Choroid plexus epithelial cell (primary cell): Measurements from ENCODE around the gene PRPF40B.

Experiments
- DNase-seq: peaks from one replicate; pipeline ENCODE4 v3.0.0-alpha.2; 2010; ENCODE audit warnings: low read depth
- H3K4me3 ChIP-seq: 2 replicates; pipeline ENCODE4 v1.5.1; 2011; ENCODE audit warnings: low read depth, mild to moderate bottlenecking, control low read depth, low read length, moderate library complexity
- TF ChIP-seq, protein P1 (sequence below): conservative IDR thresholded peaks from 2 replicates; pipeline ENCODE4 v1.5.1; 2011; ENCODE audit warnings: low read depth, mild to moderate bottlenecking, control low read depth, inconsistent platforms, low read length, moderate library complexity

The PRPF40B gene

DNA sequence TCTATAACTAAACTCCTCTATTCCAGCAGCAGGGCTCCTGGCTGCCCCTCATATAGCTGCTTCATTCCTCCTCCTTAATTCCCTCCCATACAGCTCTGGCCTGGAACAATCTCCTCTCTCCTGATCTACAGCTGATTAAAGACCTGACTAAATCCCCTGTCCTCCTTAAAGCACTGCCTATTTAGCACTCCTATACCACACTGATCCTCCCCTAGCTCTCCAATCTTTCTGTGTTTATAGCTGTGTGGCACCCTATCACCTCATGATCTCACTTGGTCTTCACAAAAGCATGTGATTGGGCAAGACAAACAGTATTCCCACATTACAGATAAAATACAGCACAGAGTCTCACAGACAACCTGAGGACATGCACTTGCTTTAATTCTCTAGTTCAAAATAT, 66.4 kb downstream of the PRPF40B start:
- TF ChIP-seq, protein P1, sequence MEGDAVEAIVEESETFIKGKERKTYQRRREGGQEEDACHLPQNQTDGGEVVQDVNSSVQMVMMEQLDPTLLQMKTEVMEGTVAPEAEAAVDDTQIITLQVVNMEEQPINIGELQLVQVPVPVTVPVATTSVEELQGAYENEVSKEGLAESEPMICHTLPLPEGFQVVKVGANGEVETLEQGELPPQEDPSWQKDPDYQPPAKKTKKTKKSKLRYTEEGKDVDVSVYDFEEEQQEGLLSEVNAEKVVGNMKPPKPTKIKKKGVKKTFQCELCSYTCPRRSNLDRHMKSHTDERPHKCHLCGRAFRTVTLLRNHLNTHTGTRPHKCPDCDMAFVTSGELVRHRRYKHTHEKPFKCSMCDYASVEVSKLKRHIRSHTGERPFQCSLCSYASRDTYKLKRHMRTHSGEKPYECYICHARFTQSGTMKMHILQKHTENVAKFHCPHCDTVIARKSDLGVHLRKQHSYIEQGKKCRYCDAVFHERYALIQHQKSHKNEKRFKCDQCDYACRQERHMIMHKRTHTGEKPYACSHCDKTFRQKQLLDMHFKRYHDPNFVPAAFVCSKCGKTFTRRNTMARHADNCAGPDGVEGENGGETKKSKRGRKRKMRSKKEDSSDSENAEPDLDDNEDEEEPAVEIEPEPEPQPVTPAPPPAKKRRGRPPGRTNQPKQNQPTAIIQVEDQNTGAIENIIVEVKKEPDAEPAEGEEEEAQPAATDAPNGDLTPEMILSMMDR, result no peak
- no peak for DNase-seq
- H3K4me3 ChIP-seq, result no peak overlapping the region

DNA sequence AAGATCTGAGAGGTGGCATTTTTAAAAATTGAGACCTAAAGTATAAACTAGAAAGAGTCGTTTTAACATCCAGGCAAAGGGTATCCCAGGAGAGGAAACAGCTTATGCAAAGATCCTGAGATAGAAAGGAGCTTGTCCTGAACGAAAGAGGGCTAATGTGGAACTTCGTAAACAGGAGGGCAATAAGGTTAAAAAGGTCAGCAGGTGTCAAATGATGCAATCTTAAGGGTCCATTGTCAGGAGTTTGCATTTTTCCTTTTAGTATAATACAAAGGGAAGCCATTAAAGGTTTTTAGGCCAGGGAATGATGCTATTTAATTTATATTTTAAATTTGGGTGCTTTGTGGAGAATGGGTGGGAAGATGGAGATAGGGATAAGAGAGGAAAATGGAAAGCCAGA, 69.5 kb downstream of the PRPF40B start:
- TF ChIP-seq, protein P1, result no peak
- no peak for DNase-seq

DNA sequence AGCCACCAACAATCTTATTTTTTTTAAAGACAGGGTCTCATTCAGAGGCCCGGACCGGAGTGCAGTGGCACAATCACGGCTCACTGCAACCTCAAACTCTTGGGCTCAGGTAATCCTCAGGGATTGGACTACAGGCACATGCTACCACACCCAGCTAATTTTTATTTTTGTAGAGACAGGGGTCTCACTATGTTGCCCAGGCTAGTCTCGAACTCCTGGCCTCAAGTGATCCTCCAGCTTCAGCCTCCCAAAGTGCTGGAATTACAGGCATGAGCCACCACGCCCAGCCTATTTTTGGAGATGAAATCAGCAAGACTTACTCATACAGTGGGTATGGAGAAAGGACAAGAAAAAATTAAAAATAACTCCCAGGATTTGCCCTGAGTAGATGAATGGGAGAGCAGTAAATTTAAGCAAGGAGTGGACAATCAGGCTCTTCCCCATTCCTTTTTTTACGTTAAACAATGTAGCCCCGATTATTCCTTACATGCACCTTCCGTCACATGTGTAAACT, 70.6 kb downstream of the PRPF40B start:
- TF ChIP-seq, protein P1, result no peak
- no peak for DNase-seq
- no peak overlapping the region for H3K4me3 ChIP-seq

More for the DNA sequence above, 69.5 kb downstream of the PRPF40B start:
- H3K4me3 ChIP-seq, result no peak overlapping the region
